T-cell (primary cell): Measurements from ENCODE around the gene SLC44A1. TPM values are rescaled to one million over a fixed set of nuclear protein-coding genes. Genes with fewer than 3 reads are reported as not detected.

Source experiments
- ATAC-seq, 4 experiments: fragments of 200-7000 bp in 3 of 4; fragments of 150-1000 bp in 1 of 4; cut with Tn5 transposase; replicated peaks in 1 of 4; 1 replicate in 3 of 4; 2 replicates in 1 of 4; pipeline ENCODE4 v1.10.0; 2021; ENCODE audit warnings: moderate library complexity in 3 of 4, mild to moderate bottlenecking in 2 of 4, moderate number of reproducible peaks in 1 of 4
- CTCF ChIA-PET, 2 donors: fragments of 300-600 bp; sonication (Branson Sonifier 250); formaldehyde crosslinking; loops; one replicate each; lab custom pipeline; 2022; ENCODE audit warnings: antibody characterized with exemption in 2 of 2; lab: Charles Lee
- POLR2A ChIA-PET, 2 donors: fragments of 300-600 bp; sonication (Branson Sonifier 250); formaldehyde crosslinking; loops; one replicate each; lab custom pipeline; 2022; ENCODE audit warnings: antibody characterized with exemption in 2 of 2; lab: Charles Lee
- DNase-seq, 35 experiments: peaks; one replicate each; pipeline versions ENCODE4 v3.0.0 to v3.0.0-alpha.2; 2013 to 2023
- H3K27ac ChIP-seq: one replicate; pipeline ENCODE4 v1.5.1; 2013; ENCODE audit warnings: low read length
- H3K27me3 ChIP-seq, 2 experiments: replicated peaks in 1 of 2; 1 replicate in 1 of 2; 2 replicates in 1 of 2; pipeline versions ENCODE4 v1.6.1 to v1.7.0; 2013; ENCODE audit warnings: low read length in 1 of 2, mixed read lengths in 1 of 2; ENCODE audit not compliant: control insufficient read depth in 2 of 2, insufficient read depth in 2 of 2; ENCODE audit errors: extremely low read depth in 1 of 2
- H3K36me3 ChIP-seq, 2 donors: 1 replicate in 1 of 2; 2 replicates in 1 of 2; pipeline versions ENCODE4 v1.6.1 to v1.7.0; 2013; ENCODE audit warnings: low read length in 1 of 2; ENCODE audit not compliant: control insufficient read depth in 2 of 2, insufficient read depth in 1 of 2; ENCODE audit errors: extremely low read depth in 1 of 2
- H3K4me1 ChIP-seq, 2 experiments: 1 replicate in 1 of 2; 2 replicates in 1 of 2; pipeline versions ENCODE4 v1.6.1 to v1.7.0; 2013; ENCODE audit warnings: low read length in 2 of 2, mixed read lengths in 1 of 2; ENCODE audit not compliant: insufficient read depth in 2 of 2, control insufficient read depth in 1 of 2; ENCODE audit errors: extremely low read depth in 1 of 2
- H3K4me3 ChIP-seq, 2 donors: 1 replicate in 1 of 2; 2 replicates in 1 of 2; pipeline versions ENCODE4 v1.5.1 to v1.7.0; 2013; ENCODE audit warnings: mild to moderate bottlenecking in 2 of 2, low read length in 1 of 2, moderate library complexity in 1 of 2; ENCODE audit not compliant: control insufficient read depth in 1 of 2; ENCODE audit errors: extremely low read depth in 1 of 2
- H3K9me3 ChIP-seq: 2 replicates; pipeline ENCODE4 v1.7.0; 2013
- H3K27ac Mint-ChIP-seq, 2 donors: one replicate each; pipeline ENCODE4 v1.8.0; 2020 to 2021; ENCODE audit warnings: mild to moderate bottlenecking in 2 of 2, mixed read lengths in 2 of 2
- H3K27me3 Mint-ChIP-seq, 2 donors: one replicate each; pipeline ENCODE4 v1.8.0; 2021 to 2022; ENCODE audit warnings: mixed read lengths in 2 of 2
- H3K36me3 Mint-ChIP-seq: one replicate; pipeline ENCODE4 v1.8.0; 2021; ENCODE audit warnings: mixed read lengths
- H3K4me1 Mint-ChIP-seq, 3 donors: one replicate each; pipeline ENCODE4 v1.8.0; 2020 to 2022; ENCODE audit warnings: mixed read lengths in 3 of 3, mild to moderate bottlenecking in 1 of 3
- H3K4me3 Mint-ChIP-seq, 3 donors: one replicate each; pipeline ENCODE4 v1.8.0; 2020 to 2022; ENCODE audit warnings: mild to moderate bottlenecking in 3 of 3, mixed read lengths in 3 of 3, moderate library complexity in 3 of 3
- H3K9me3 Mint-ChIP-seq, 3 donors: one replicate each; pipeline ENCODE4 v1.8.0; 2020 to 2022; ENCODE audit warnings: mixed read lengths in 3 of 3
- WGBS: methylation state at CpG from one replicate; pipeline ENCODE4 v1.1.5; 2013; ENCODE audit warnings: missing lambda C conversion rate; ENCODE audit not compliant: insufficient coverage; 5-methylcytosine and 5-hydroxymethylcytosine counted together
- total RNA-seq, 35 experiments: library from RNA in 6 of 35; stranded (reverse) in 6 of 35; fragments of 120-200 nt in 1 of 35; gene quantifications; one replicate each; pipeline versions ENCODE4 v1.2.1 to v1.2.4 and lab custom pipeline; 2013 to 2026

The SLC44A1 gene
- total RNA-seq, 5 donors from 2014 or later (not counting 1 experiment from before 2014, with no cell fraction given): 7.3 to 10.2 (median 9.4) TPM

GRCh38 chr9:105413525-105413924, 169.1 kb downstream of the SLC44A1 start:
- Histone ChIP-seq H3K27ac (no peak overlapping the region), H3K4me1 (peaks cover 0 to 3% of the 10 kb centered on the region in 2 experiments), H3K36me3 (no peaks in the 10 kb centered on the region), H3K9me3 (peaks cover 7% of the 10 kb centered on the region), H3K27me3 (peaks cover 0 to 10% of the 10 kb centered on the region in 2 experiments), H3K4me3 (no peak overlapping the region)
- ChIA-PET POLR2A (no interaction called here), CTCF (interaction anchor here in 1 of 2 donors (0.6 kb wide), 3 partner anchors 8 to 173 kb away, joined by 3 to 4 read pairs (median 4); no protein-coding TSS in a partner anchor)
- Mint-ChIP-seq H3K9me3 (peaks cover 0 to 14% (median 9%) of the 10 kb centered on the region in 3 donors), H3K27ac (peak overlapping the region in 1 of 2 donors; percentile 33), H3K4me1 (peaks cover 2 to 4% (median 2%) of the 10 kb centered on the region in 3 donors), H3K4me3 (no peak overlapping the region), H3K27me3 (peaks cover 29 to 51% of the 10 kb centered on the region in 2 donors), H3K36me3 (no peaks in the 10 kb centered on the region)
- no peak for DNase-seq
- no CpG with 5 or more reads among the region's 2 CpGs for WGBS
- ATAC-seq: no peak

DNA sequence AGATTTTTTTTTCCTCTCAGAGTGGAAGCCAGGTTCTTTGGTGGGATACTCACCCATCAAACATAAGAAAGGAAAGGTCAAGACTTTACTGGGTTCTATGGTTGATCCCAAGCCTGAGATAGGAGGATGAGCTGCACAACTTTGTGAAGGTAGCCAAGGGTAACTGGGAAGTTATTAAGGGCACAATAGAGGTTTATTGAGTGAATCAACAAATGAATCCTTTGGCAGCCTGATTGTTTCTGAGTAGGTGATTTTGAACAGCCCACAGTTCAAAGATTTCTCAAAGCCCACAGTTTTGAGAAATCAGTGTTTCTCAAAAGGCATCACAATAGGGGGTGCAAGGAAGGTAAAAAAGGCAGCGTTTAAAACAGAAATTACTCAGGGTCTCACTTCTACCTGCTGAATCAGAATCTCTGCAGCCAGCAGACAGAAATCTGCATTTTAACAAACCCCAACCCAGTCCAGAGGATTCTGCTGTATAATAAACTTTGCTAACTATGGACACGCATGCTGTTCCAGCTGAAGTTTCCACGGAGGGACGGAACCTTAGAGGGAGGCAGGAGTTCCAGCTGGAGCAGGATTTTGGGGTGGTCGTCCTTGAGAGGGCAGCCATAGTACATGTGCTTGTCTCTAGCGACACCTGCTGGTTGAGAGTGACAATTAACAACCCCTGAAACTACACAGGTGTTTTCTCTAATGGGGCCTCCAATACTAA, 170.7 kb downstream of the SLC44A1 start:
- WGBS: no CpG with 5 or more reads among the region's 6 CpGs
- DNase-seq (peak; percentile 5 to 85 (median 43)), ATAC-seq (peak; percentile 73 to 84 (median 76))
- Mint-ChIP-seq H3K36me3 (no peaks in the 10 kb centered on the region), H3K27me3 (peaks cover 28 to 43% of the 10 kb centered on the region in 2 donors), H3K9me3 (peaks cover 0 to 9% (median 5%) of the 10 kb centered on the region in 3 donors), H3K27ac (no peak overlapping the region), H3K4me3 (no peak overlapping the region), H3K4me1 (peaks cover 2 to 4% (median 2%) of the 10 kb centered on the region in 3 donors)
- CTCF ChIA-PET: interaction anchor here (0.6 to 1.4 kb wide), 13 partner anchors 10 to 813 kb away, joined by 3 to 11 read pairs (median 4); partner anchors contain the start of gene SLC44A1 (in 1 of the 2)
- peaks cover 0 to 5% of the 10 kb centered on the region in 2 experiments for H3K27me3 ChIP-seq
- POLR2A ChIA-PET: interaction anchor here in 1 of 2 donors (0.7 kb wide), 1 partner anchor 10 kb away, joined by 11 read pairs; no protein-coding TSS in a partner anchor
- H3K27ac ChIP-seq: no peak overlapping the region
- peaks cover 7% of the 10 kb centered on the region for H3K9me3 ChIP-seq
- H3K4me3 ChIP-seq: no peak overlapping the region
- no peaks in the 10 kb centered on the region for H3K36me3 ChIP-seq
- H3K4me1 ChIP-seq: peaks cover 0 to 3% of the 10 kb centered on the region in 2 experiments

DNA sequence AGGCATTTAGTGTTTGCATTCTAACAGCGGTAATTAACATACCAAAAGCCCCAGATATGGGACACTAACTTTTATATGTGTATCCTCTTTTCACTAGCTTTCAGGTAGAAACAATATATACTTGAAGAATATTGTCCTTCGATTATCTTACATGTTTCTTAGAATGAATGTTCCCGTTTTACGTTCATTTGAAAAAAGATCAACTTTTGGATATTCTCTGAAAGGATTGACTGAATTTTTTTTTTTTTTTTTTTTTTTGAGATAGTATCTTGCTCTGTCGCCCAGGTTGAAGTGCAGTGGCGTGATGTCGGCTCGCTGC, 171.2 kb downstream of the SLC44A1 start:
- ChIA-PET CTCF (interaction anchor here (0.6 to 1.4 kb wide), 17 partner anchors 10 to 814 kb away, joined by 3 to 11 read pairs (median 4); partner anchors contain the start of gene SLC44A1 (in 1 of the 2)), POLR2A (interaction anchor here in 1 of 2 donors (0.7 kb wide), 1 partner anchor 11 kb away, joined by 11 read pairs; no protein-coding TSS in a partner anchor)
- no peak overlapping the region for H3K4me3 Mint-ChIP-seq
- ATAC-seq: no peak
- H3K9me3 Mint-ChIP-seq: peaks cover 0 to 6% (median 2%) of the 10 kb centered on the region in 3 donors
- H3K4me1 ChIP-seq: peaks cover 0 to 3% of the 10 kb centered on the region in 2 experiments
- H3K4me3 ChIP-seq: no peak overlapping the region
- H3K27ac ChIP-seq: no peak overlapping the region
- H3K27me3 ChIP-seq: peaks cover 0 to 5% of the 10 kb centered on the region in 2 experiments
- H3K27me3 Mint-ChIP-seq: peaks cover 26 to 39% of the 10 kb centered on the region in 2 donors
- no peaks in the 10 kb centered on the region for H3K36me3 ChIP-seq
- peaks cover 7% of the 10 kb centered on the region for H3K9me3 ChIP-seq
- no CpG with 5 or more reads among the region's 8 CpGs for WGBS
- no peak for DNase-seq
- peaks cover 2 to 4% (median 2%) of the 10 kb centered on the region in 3 donors for H3K4me1 Mint-ChIP-seq
- H3K36me3 Mint-ChIP-seq: no peaks in the 10 kb centered on the region
- H3K27ac Mint-ChIP-seq: no peak overlapping the region

- ATAC-seq: no peak
- H3K36me3 Mint-ChIP-seq: no peaks in the 10 kb centered on the region
- no peak overlapping the region for H3K27ac ChIP-seq
- H3K4me1 ChIP-seq: peaks cover 0 to 3% of the 10 kb centered on the region in 2 experiments
- no peak for DNase-seq
- peaks cover under 1% of the 10 kb centered on the region for H3K9me3 ChIP-seq
- POLR2A ChIA-PET: no interaction called here
- H3K27me3 Mint-ChIP-seq: peaks cover 17 to 29% of the 10 kb centered on the region in 2 donors
- no peak overlapping the region for H3K4me3 ChIP-seq
- H3K27me3 ChIP-seq: peaks cover 0 to 5% of the 10 kb centered on the region in 2 experiments
- peaks cover 2 to 4% (median 2%) of the 10 kb centered on the region in 3 donors for H3K4me1 Mint-ChIP-seq
- no peak overlapping the region for H3K27ac Mint-ChIP-seq
- H3K36me3 ChIP-seq: no peaks in the 10 kb centered on the region
- peaks cover 0 to under 1% (median 0%) of the 10 kb centered on the region in 3 donors for H3K9me3 Mint-ChIP-seq
- WGBS: 100% methylated on average over 1 of the region's 1 CpG
- no peak overlapping the region for H3K4me3 Mint-ChIP-seq
- CTCF ChIA-PET: interaction anchor here in 1 of 2 donors (0.8 kb wide), 1 partner anchor 16 kb away, joined by 3 read pairs; no protein-coding TSS in a partner anchor
Observed at GRCh38 chr9:105416840-105417239, 172.4 kb downstream of the SLC44A1 start.

DNA sequence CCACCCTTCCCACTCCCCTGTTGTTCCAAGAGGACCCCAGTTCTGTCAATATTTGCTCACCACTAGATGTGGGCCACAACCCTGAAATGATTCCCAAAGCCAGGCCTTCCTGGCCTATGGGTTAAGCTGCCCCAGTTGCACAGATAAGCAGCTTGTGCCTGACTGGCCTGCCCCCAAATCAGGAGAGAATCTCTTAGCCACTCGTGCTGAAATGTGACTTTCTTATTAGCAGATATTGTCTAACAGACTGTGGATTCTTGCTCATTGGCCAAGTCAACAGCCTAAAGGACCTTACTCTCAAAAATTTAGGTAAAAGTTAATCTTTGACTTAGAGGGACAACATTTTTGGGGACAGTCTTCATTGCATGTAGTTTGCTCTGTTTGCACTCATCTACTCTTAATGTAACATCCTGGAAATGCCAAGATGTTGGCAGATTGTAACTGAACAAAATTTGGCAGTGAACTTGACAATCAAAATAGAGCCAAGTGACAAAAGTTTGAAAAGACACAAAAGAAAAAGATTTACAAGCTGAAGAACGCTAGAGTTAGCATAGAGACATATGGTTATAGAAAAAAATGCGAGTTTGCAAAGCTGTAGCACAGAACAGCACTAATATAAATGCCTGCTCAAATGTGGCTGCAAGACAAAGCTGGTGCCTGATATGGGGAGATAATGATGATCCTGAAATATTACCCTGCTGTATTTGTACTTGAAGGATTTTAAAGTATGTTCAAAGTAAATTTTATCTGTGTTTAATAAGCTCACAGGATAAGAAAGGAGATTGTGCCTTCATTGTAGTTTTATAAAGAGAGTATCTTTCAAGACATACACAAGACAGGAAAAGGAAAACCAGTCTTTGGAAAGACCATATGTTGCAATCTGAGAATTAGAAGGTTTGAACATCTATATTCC, 174.4 kb downstream of the SLC44A1 start:
- H3K36me3 ChIP-seq: no peaks in the 10 kb centered on the region
- H3K27me3 Mint-ChIP-seq: peaks cover 9 to 15% of the 10 kb centered on the region in 2 donors
- CTCF ChIA-PET: interaction anchor here (0.7 to 0.8 kb wide), 6 partner anchors 38 to 710 kb away, joined by 3 to 12 read pairs (median 4); no protein-coding TSS in a partner anchor

More for the DNA sequence above, 174.4 kb downstream of the SLC44A1 start:
- Mint-ChIP-seq H3K9me3 (no peaks in the 10 kb centered on the region), H3K4me1 (peaks cover 2 to 4% (median 2%) of the 10 kb centered on the region in 3 donors), H3K4me3 (no peak overlapping the region), H3K36me3 (no peaks in the 10 kb centered on the region), H3K27ac (no peak overlapping the region)
- no peak for ATAC-seq
- H3K27ac ChIP-seq: no peak overlapping the region
- H3K4me3 ChIP-seq: no peak overlapping the region
- WGBS: 80% methylated on average over 2 of the region's 3 CpGs
- POLR2A ChIA-PET: no interaction called here
- peaks cover 0 to 5% of the 10 kb centered on the region in 2 experiments for H3K27me3 ChIP-seq
- H3K9me3 ChIP-seq: no peaks in the 10 kb centered on the region
- no peak for DNase-seq
- peaks cover 0 to 3% of the 10 kb centered on the region in 2 experiments for H3K4me1 ChIP-seq
